ENCODE results near the gene ADCY3. TPM values are rescaled to one million over a fixed set of nuclear protein-coding genes. Genes with fewer than 3 reads are reported as not detected.

The ADCY3 gene
- total and polyA plus RNA-seq, 2 experiments from 2014 or later = 13.8 to 15.0 TPM

GRCh38 chr2:24832931-24833701 is 86.9 kb downstream of the ADCY3 start:
- no peak overlapping the region for H3K4me3 ChIP-seq
- H3K4me1 ChIP-seq (ENCODE audit: insufficient read depth) = no peaks in the 10 kb centered on the region
- 75% methylated on average over 22 of the region's 22 CpGs for WGBS (ENCODE audit: low lambda C conversion rate, missing lambda C conversion rate)
- no peaks in the 10 kb centered on the region for H3K36me3 ChIP-seq (replicated peaks; ENCODE audit: insufficient read depth, low read depth)
- no peaks in the 10 kb centered on the region for H3K27me3 ChIP-seq
- no peak overlapping the region for H3K4me2 ChIP-seq
- H3K9me2 ChIP-seq (replicated peaks; ENCODE audit: insufficient read depth) = no peaks in the 10 kb centered on the region
- H2AFZ ChIP-seq = no peak overlapping the region
- H4K20me1 ChIP-seq (ENCODE audit: insufficient read depth, poor library complexity, severe bottlenecking) = no peaks in the 10 kb centered on the region
- no peak for DNase-seq (ENCODE audit: low spot score)
- H3K27ac ChIP-seq = no peak overlapping the region
- no peak for TF ChIP-seq CTCF (IDR thresholded peaks at IDR 0.05; ENCODE audit: poor library complexity)
- TF ChIP-seq EZH2 (IDR thresholded peaks at IDR 0.05; ENCODE audit: borderline replicate concordance) = no peak
- TF ChIP-seq EZH2phosphoT487 (IDR thresholded peaks at IDR 0.05; ENCODE audit: low read depth, severe bottlenecking, unreplicated experiment) = no peak
- no peaks in the 10 kb centered on the region for H3K9me3 ChIP-seq (ENCODE audit: low read depth)
- H3K79me2 ChIP-seq = no peaks in the 10 kb centered on the region

- Histone ChIP-seq H4K20me1 (ENCODE audit: insufficient read depth, poor library complexity, severe bottlenecking) (no peaks in the 10 kb centered on the region), H3K79me2 (no peaks in the 10 kb centered on the region), H2AFZ (no peak overlapping the region), H3K27me3 (no peaks in the 10 kb centered on the region), H3K4me2 (no peak overlapping the region), H3K4me3 (no peak overlapping the region), H3K9me3 (ENCODE audit: low read depth) (no peaks in the 10 kb centered on the region), H3K36me3 (replicated peaks; ENCODE audit: insufficient read depth, low read depth) (no peaks in the 10 kb centered on the region), H3K9me2 (replicated peaks; ENCODE audit: insufficient read depth) (no peaks in the 10 kb centered on the region), H3K4me1 (ENCODE audit: insufficient read depth) (no peaks in the 10 kb centered on the region), H3K27ac (no peak overlapping the region)
- DNase-seq (ENCODE audit: low spot score) = no peak
- whole genome bisulfite sequencing (ENCODE audit: low lambda C conversion rate, missing lambda C conversion rate) = 77% methylated on average over 9 of the region's 9 CpGs
- TF ChIP-seq EZH2 (IDR thresholded peaks at IDR 0.05; ENCODE audit: borderline replicate concordance) = no peak
- TF ChIP-seq EZH2phosphoT487 (IDR thresholded peaks at IDR 0.05; ENCODE audit: low read depth, severe bottlenecking, unreplicated experiment) = no peak
Observed at GRCh38 chr2:24832521-24832920, 87.5 kb downstream of the ADCY3 start.

GRCh38 chr2:24832073-24832461 is 88.0 kb downstream of the ADCY3 start:
- Histone ChIP-seq H3K79me2 (no peaks in the 10 kb centered on the region), H4K20me1 (ENCODE audit: insufficient read depth, poor library complexity, severe bottlenecking) (no peaks in the 10 kb centered on the region), H3K4me2 (no peak overlapping the region), H3K4me3 (no peak overlapping the region), H3K9me3 (ENCODE audit: low read depth) (no peaks in the 10 kb centered on the region), H3K27me3 (no peaks in the 10 kb centered on the region), H2AFZ (no peak overlapping the region), H3K27ac (no peak overlapping the region), H3K4me1 (ENCODE audit: insufficient read depth) (no peaks in the 10 kb centered on the region), H3K36me3 (replicated peaks; ENCODE audit: insufficient read depth, low read depth) (no peaks in the 10 kb centered on the region), H3K9me2 (replicated peaks; ENCODE audit: insufficient read depth) (no peaks in the 10 kb centered on the region)
- WGBS (ENCODE audit: low lambda C conversion rate, missing lambda C conversion rate) = 80% methylated on average over 12 of the region's 14 CpGs
- no peak for DNase-seq (ENCODE audit: low spot score)
- TF ChIP-seq EZH2 (IDR thresholded peaks at IDR 0.05; ENCODE audit: borderline replicate concordance) (no peak), EZH2phosphoT487 (IDR thresholded peaks at IDR 0.05; ENCODE audit: low read depth, severe bottlenecking, unreplicated experiment) (no peak), CTCF (IDR thresholded peaks at IDR 0.05; ENCODE audit: poor library complexity) (no peak)

GRCh38 chr2:24831221-24832072 is 88.6 kb downstream of the ADCY3 start:
- no peaks in the 10 kb centered on the region for H3K9me3 ChIP-seq (ENCODE audit: low read depth)
- no peaks in the 10 kb centered on the region for H3K9me2 ChIP-seq (replicated peaks; ENCODE audit: insufficient read depth)
- H3K4me3 ChIP-seq = no peak overlapping the region
- H3K79me2 ChIP-seq = no peaks in the 10 kb centered on the region
- no peak for DNase-seq (ENCODE audit: low spot score)
- H3K27ac ChIP-seq = no peak overlapping the region
- no peaks in the 10 kb centered on the region for H4K20me1 ChIP-seq (ENCODE audit: insufficient read depth, poor library complexity, severe bottlenecking)
- no peaks in the 10 kb centered on the region for H3K36me3 ChIP-seq (replicated peaks; ENCODE audit: insufficient read depth, low read depth)
- no peaks in the 10 kb centered on the region for H3K4me1 ChIP-seq (ENCODE audit: insufficient read depth)
- no peaks in the 10 kb centered on the region for H3K27me3 ChIP-seq
- 87% methylated on average over 14 of the region's 18 CpGs for WGBS (ENCODE audit: low lambda C conversion rate, missing lambda C conversion rate)
- no peak overlapping the region for H2AFZ ChIP-seq
- no peak for TF ChIP-seq EZH2 (IDR thresholded peaks at IDR 0.05; ENCODE audit: borderline replicate concordance)
- TF ChIP-seq EZH2phosphoT487 (IDR thresholded peaks at IDR 0.05; ENCODE audit: low read depth, severe bottlenecking, unreplicated experiment) = no peak
- no peak for TF ChIP-seq CTCF (IDR thresholded peaks at IDR 0.05; ENCODE audit: poor library complexity)
- H3K4me2 ChIP-seq = no peak overlapping the region
